Neuronal stem cell (in vitro differentiated cells): ENCODE data around the gene NBAS.
A peak's percentile ranks its signal among the peaks of the same experiment; 100 is the strongest.

Experiments
- DNase-seq: peaks from one replicate; pipeline ENCODE4 v3.0.0-alpha.2; 2013; ENCODE audit warnings: low spot score
- H2AFZ ChIP-seq: one replicate; pipeline ENCODE4 v1.6.1; 2013; ENCODE audit warnings: mild to moderate bottlenecking, low read length, inconsistent platforms
- H2AK5ac ChIP-seq: 2 replicates; pipeline ENCODE4 v1.6.1; 2013; ENCODE audit warnings: low read depth, mild to moderate bottlenecking, inconsistent platforms, low read length, moderate library complexity, mixed read lengths
- H2BK120ac ChIP-seq: 2 replicates; pipeline ENCODE4 v1.6.1; 2013; ENCODE audit warnings: low read depth, mild to moderate bottlenecking, inconsistent platforms, low read length, moderate library complexity, mixed read lengths
- H2BK12ac ChIP-seq: one replicate; pipeline ENCODE4 v1.6.1; 2013; ENCODE audit warnings: low read length, inconsistent platforms
- H2BK15ac ChIP-seq: 2 replicates; pipeline ENCODE4 v1.6.1; 2013; ENCODE audit warnings: mild to moderate bottlenecking, low read length, inconsistent platforms, mixed read lengths
- H2BK5ac ChIP-seq: one replicate; pipeline ENCODE4 v1.6.1; 2013; ENCODE audit warnings: inconsistent platforms, mild to moderate bottlenecking, low read length, moderate library complexity
- H3K14ac ChIP-seq: one replicate; pipeline ENCODE4 v1.6.1; 2013; ENCODE audit warnings: low read length, inconsistent platforms
- H3K18ac ChIP-seq: 2 replicates; pipeline ENCODE4 v1.6.1; 2013; ENCODE audit warnings: low read length, inconsistent platforms
- H3K23ac ChIP-seq: 2 replicates; pipeline ENCODE4 v1.6.1; 2013; ENCODE audit warnings: low read depth, mild to moderate bottlenecking, mixed read lengths, low read length, inconsistent platforms; ENCODE audit not compliant: poor library complexity
- H3K27ac ChIP-seq: replicated peaks from 3 replicates; pipeline ENCODE4 v1.5.1; 2013; ENCODE audit warnings: low read length, inconsistent platforms
- H3K27me3 ChIP-seq, 3 experiments: 2 replicates each; pipeline ENCODE4 v1.6.1; 2013; ENCODE audit warnings: low read length in 3 of 3, mild to moderate bottlenecking in 2 of 3, inconsistent platforms in 1 of 3, low read depth in 1 of 3, mixed read lengths in 1 of 3, moderate library complexity in 1 of 3; ENCODE audit not compliant: control insufficient read depth in 3 of 3, insufficient read depth in 3 of 3
- H3K36me3 ChIP-seq, 2 donors: replicated peaks in 1 of 2; 2 replicates each; pipeline ENCODE4 v1.6.1; 2013; ENCODE audit warnings: low read length in 2 of 2; ENCODE audit not compliant: control insufficient read depth in 2 of 2, insufficient read depth in 2 of 2
- H3K4ac ChIP-seq: 2 replicates; pipeline ENCODE4 v1.6.1; 2013; ENCODE audit warnings: inconsistent platforms, mild to moderate bottlenecking, low read length, moderate library complexity
- H3K4me1 ChIP-seq, 2 donors: 1 replicate in 1 of 2; 2 replicates in 1 of 2; pipeline ENCODE4 v1.6.1; 2013; ENCODE audit warnings: low read length in 2 of 2, low read depth in 1 of 2; ENCODE audit not compliant: control insufficient read depth in 2 of 2, insufficient read depth in 1 of 2
- H3K4me2 ChIP-seq: one replicate; pipeline ENCODE4 v1.6.1; 2013; ENCODE audit warnings: mild to moderate bottlenecking, low read length, inconsistent platforms; ENCODE audit not compliant: insufficient read depth, poor library complexity, severe bottlenecking
- H3K4me3 ChIP-seq, 2 donors: 2 replicates each; pipeline ENCODE4 v1.5.1; 2013; ENCODE audit warnings: low read length in 2 of 2, mild to moderate bottlenecking in 2 of 2, inconsistent platforms in 1 of 2, moderate library complexity in 1 of 2
- H3K79me1 ChIP-seq: one replicate; pipeline ENCODE4 v1.6.1; 2013; ENCODE audit warnings: low read depth, mild to moderate bottlenecking, inconsistent platforms, low read length, moderate library complexity
- H3K9ac ChIP-seq: one replicate; pipeline ENCODE4 v1.6.1; 2013; ENCODE audit warnings: mild to moderate bottlenecking, low read depth, low read length, inconsistent platforms; ENCODE audit not compliant: poor library complexity
- H3K9me3 ChIP-seq, 2 donors: replicated peaks in 1 of 2; 2 replicates each; pipeline versions ENCODE3 to v1.6.1; 2013; ENCODE audit warnings: low read length in 2 of 2, mild to moderate bottlenecking in 2 of 2, inconsistent platforms in 1 of 2, low read depth in 1 of 2, mixed read lengths in 1 of 2, moderate library complexity in 1 of 2; ENCODE audit not compliant: control insufficient read depth in 2 of 2, insufficient read depth in 1 of 2
- H4K8ac ChIP-seq: one replicate; pipeline ENCODE4 v1.6.1; 2013; ENCODE audit warnings: low read depth, mild to moderate bottlenecking, inconsistent platforms, low read length, moderate library complexity
- H4K91ac ChIP-seq: one replicate; pipeline ENCODE4 v1.6.1; 2013; ENCODE audit warnings: low read length, low read depth, mild to moderate bottlenecking, inconsistent platforms; ENCODE audit not compliant: poor library complexity
- WGBS, 2 donors: extraction: QIAGEN DNeasy Blood & Tissue Kit; methylation state at CpG; one replicate each; pipeline ENCODE4 v1.1.7; 2013; ENCODE audit warnings: missing lambda C conversion rate in 2 of 2, mixed read lengths in 1 of 2; ENCODE audit not compliant: insufficient read length in 2 of 2, insufficient replicate concordance in 1 of 2; ENCODE audit errors: extremely low coverage in 2 of 2; 5-methylcytosine and 5-hydroxymethylcytosine counted together

The NBAS gene

DNA sequence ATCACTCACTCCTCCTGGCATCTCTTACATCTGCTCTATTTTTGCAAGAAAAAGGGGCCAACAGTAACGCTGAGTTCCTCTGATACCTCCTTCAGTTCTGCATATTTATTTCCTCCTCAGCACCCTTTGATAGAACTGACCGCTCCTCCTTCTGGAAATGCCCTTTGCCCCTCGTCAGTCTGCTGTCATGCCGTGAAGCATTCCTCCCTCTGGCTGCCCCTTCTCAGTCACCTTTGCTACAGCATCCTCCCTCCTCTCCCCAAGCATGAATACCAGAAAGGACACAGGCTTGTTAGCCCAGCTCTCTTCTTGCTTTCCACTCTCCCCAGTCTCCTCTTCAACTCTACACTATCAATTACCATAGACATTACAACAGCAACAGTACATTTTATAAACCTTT, 135.4 kb downstream of the NBAS start:
- Histone ChIP-seq H3K9ac (no peak overlapping the region), H3K23ac (no peak overlapping the region), H3K4me3 (no peak overlapping the region), H4K91ac (no peak overlapping the region), H3K27me3 (no peaks in the 10 kb centered on the region), H2BK5ac (no peak overlapping the region), H2BK12ac (no peak overlapping the region), H3K79me1 (no peaks in the 10 kb centered on the region), H3K9me3 (no peaks in the 10 kb centered on the region), H2AFZ (no peak overlapping the region), H2AK5ac (no peak overlapping the region), H3K4me1 (peaks cover 6 to 13% of the 10 kb centered on the region in 2 donors), H3K14ac (no peak overlapping the region), H3K36me3 (peaks cover 3 to 10% of the 10 kb centered on the region in 2 donors), H4K8ac (no peak overlapping the region), H3K27ac (no peak overlapping the region), H2BK120ac (no peak overlapping the region), H3K18ac (no peak overlapping the region), H3K4ac (no peak overlapping the region), H3K4me2 (no peak overlapping the region), H2BK15ac (no peak overlapping the region)
- peak; percentile 23 for DNase-seq
- WGBS, 2 donors, result no CpG with 5 or more reads among the region's 4 CpGs

GRCh38 chr2:15421753-15422152, 139.4 kb downstream of the NBAS start:
- no peak overlapping the region for H3K18ac ChIP-seq
- H3K36me3 ChIP-seq, result peaks cover 3 to 18% of the 10 kb centered on the region in 2 donors
- H3K9me3 ChIP-seq, result no peaks in the 10 kb centered on the region
- no peak overlapping the region for H3K27ac ChIP-seq
- H3K9ac ChIP-seq, result no peak overlapping the region
- no peak for DNase-seq
- no peak overlapping the region for H2BK15ac ChIP-seq
- H3K4me2 ChIP-seq, result no peak overlapping the region
- no peak overlapping the region for H2BK5ac ChIP-seq
- no peak overlapping the region for H3K14ac ChIP-seq
- H4K91ac ChIP-seq, result no peak overlapping the region
- H3K27me3 ChIP-seq, result no peaks in the 10 kb centered on the region
- H3K4me3 ChIP-seq, result no peak overlapping the region
- no peak overlapping the region for H3K23ac ChIP-seq
- H4K8ac ChIP-seq, result no peak overlapping the region
- H2BK120ac ChIP-seq, result no peak overlapping the region
- H2AK5ac ChIP-seq, result no peak overlapping the region
- no CpG with 5 or more reads among the region's 3 CpGs for WGBS, 2 donors
- H3K4ac ChIP-seq, result no peak overlapping the region
- peaks cover 6 to 13% of the 10 kb centered on the region in 2 donors for H3K4me1 ChIP-seq
- no peak overlapping the region for H2AFZ ChIP-seq
- H2BK12ac ChIP-seq, result no peak overlapping the region
- no peaks in the 10 kb centered on the region for H3K79me1 ChIP-seq

DNA sequence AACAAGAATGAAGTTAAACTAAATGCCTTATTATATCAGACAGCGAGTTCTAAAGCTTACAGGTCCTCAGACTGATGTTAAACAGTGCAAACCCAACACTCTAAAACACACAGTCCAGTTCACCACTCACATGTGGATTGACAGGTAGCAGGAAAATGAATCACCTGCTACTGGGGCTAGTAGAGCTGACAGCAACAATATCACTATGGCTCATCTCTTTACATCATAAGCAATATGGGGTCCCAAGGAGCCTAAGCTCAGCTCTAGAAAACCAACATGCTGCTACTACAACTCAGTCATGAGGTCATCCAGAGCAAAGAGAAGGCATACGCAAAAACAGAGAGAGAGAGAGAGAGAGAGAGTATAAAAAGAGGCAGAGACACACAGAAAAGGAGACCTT, 145.4 kb downstream of the NBAS start:
- no peak for DNase-seq
- no peaks in the 10 kb centered on the region for H3K79me1 ChIP-seq

DNA sequence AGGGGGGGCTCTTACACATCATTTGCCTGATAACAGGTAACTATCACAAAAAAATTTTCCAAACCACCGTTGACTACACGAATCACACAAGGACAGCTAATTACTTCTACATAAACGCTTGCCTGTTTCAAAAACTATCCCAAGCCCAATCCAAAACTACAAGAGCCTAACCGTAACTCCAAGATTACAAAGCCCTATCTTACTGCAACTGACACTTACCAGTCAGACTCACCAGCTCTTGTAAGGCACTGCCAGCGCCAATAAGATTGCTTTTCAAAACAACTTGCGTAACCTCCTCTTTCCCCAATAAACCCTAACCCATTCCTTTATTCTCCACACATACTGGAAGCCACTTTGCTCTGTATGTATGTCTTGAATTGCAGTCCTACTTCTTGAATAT, 148.4 kb downstream of the NBAS start:
- no peak overlapping the region for H2AK5ac ChIP-seq
- H4K91ac ChIP-seq, result no peak overlapping the region
- no peak overlapping the region for H3K14ac ChIP-seq
- H3K4me3 ChIP-seq, result no peak overlapping the region
- no peak overlapping the region for H2BK12ac ChIP-seq
- H2BK120ac ChIP-seq, result no peak overlapping the region
- H3K9ac ChIP-seq, result no peak overlapping the region
- H3K79me1 ChIP-seq, result no peaks in the 10 kb centered on the region
- no peak overlapping the region for H4K8ac ChIP-seq
- no peaks in the 10 kb centered on the region for H3K9me3 ChIP-seq
- H2AFZ ChIP-seq, result no peak overlapping the region
- H3K27ac ChIP-seq, result no peak overlapping the region
- peaks cover 3 to 46% of the 10 kb centered on the region in 2 donors for H3K36me3 ChIP-seq
- no peak overlapping the region for H2BK15ac ChIP-seq
- DNase-seq, result no peak
- H3K4me2 ChIP-seq, result no peak overlapping the region
- WGBS, 2 donors, result 100% methylated on average over 1 of the region's 6 CpGs; no CpG with 5 or more reads in 1 of the 2 donors
- H3K4ac ChIP-seq, result no peak overlapping the region
- H3K23ac ChIP-seq, result no peak overlapping the region
- H3K4me1 ChIP-seq, result no peaks in the 10 kb centered on the region
- H2BK5ac ChIP-seq, result no peak overlapping the region
- no peaks in the 10 kb centered on the region for H3K27me3 ChIP-seq
- no peak overlapping the region for H3K18ac ChIP-seq

More for the DNA sequence above, 145.4 kb downstream of the NBAS start:
- Histone ChIP-seq H3K9me3 (no peaks in the 10 kb centered on the region), H3K4ac (no peak overlapping the region), H3K18ac (no peak overlapping the region), H2BK12ac (no peak overlapping the region), H3K4me2 (no peak overlapping the region), H3K23ac (no peak overlapping the region), H3K9ac (no peak overlapping the region), H2AFZ (no peak overlapping the region), H3K27ac (no peak overlapping the region), H2BK5ac (no peak overlapping the region), H4K91ac (no peak overlapping the region), H2AK5ac (no peak overlapping the region), H2BK15ac (no peak overlapping the region), H3K14ac (no peak overlapping the region), H3K27me3 (no peaks in the 10 kb centered on the region), H3K36me3 (peaks cover 3 to 43% of the 10 kb centered on the region in 2 donors), H3K4me1 (no peaks in the 10 kb centered on the region), H2BK120ac (no peak overlapping the region), H3K4me3 (no peak overlapping the region), H4K8ac (no peak overlapping the region)
- WGBS, 2 donors, result no CpG with 5 or more reads among the region's 2 CpGs
